RWPE2 (cell line): ENCODE measurements around the gene DNM1L.
A peak's percentile ranks its signal among the peaks of the same experiment; 100 is the strongest.
"Not testable (repeated sequence)": the region's sequence is repeated elsewhere in the genome, so short reads cannot be mapped to it uniquely, and the experiment has no call there.

Source experiments
- ATAC-seq: fragments of 200-7000 bp; cut with Tn5 transposase; 3 replicates; pipeline ENCODE4 v1.9.1; 2021; ENCODE audit warnings: low read depth
- DNase-seq: peaks from one replicate; pipeline ENCODE4 v3.0.0-alpha.2; 2020; ENCODE audit warnings: low spot score
- H3K27ac ChIP-seq: fragments of 450-650 bp; 2 replicates; pipeline ENCODE4 v1.5.1; 2017; ENCODE audit warnings: mild to moderate bottlenecking; ENCODE audit not compliant: poor library complexity, severe bottlenecking
- H3K27me3 ChIP-seq: fragments of 250-450 bp; sonication (Bioruptor Pico); 2 replicates; pipeline ENCODE4 v1.5.1; 2021; ENCODE audit warnings: mild to moderate bottlenecking, moderate library complexity; ENCODE audit not compliant: insufficient read depth, poor library complexity, severe bottlenecking
- H3K36me3 ChIP-seq: fragments of 250-450 bp; sonication (Bioruptor Pico); 2 replicates; pipeline ENCODE4 v1.5.1; 2020; ENCODE audit warnings: low read depth, mild to moderate bottlenecking, moderate library complexity
- H3K4me1 ChIP-seq: fragments of 250-450 bp; sonication (Bioruptor Pico); 2 replicates; pipeline ENCODE4 v1.5.1; 2021; ENCODE audit warnings: mild to moderate bottlenecking, moderate library complexity; ENCODE audit not compliant: insufficient read depth, poor library complexity, severe bottlenecking
- H3K4me3 ChIP-seq: fragments of 250-450 bp; sonication (Bioruptor Pico); 2 replicates; pipeline ENCODE4 v1.5.1; 2021; ENCODE audit warnings: mild to moderate bottlenecking, moderate library complexity; ENCODE audit not compliant: severe bottlenecking
- H3K9me3 ChIP-seq: fragments of 250-450 bp; sonication (Bioruptor Pico); 2 replicates; pipeline ENCODE4 v1.5.1; 2021; ENCODE audit warnings: mild to moderate bottlenecking, moderate library complexity; ENCODE audit not compliant: severe bottlenecking
- CTCF ChIP-seq: fragments of 450-650 bp; IDR thresholded peaks from one replicate; pipeline ENCODE4 v1.5.1; 2017; ENCODE audit warnings: mild to moderate bottlenecking, moderate library complexity; ENCODE audit not compliant: poor library complexity, severe bottlenecking

The DNM1L gene

GRCh38 chr12:32714772-32715171 lies 35.7 kb downstream of the DNM1L start:
- Histone ChIP-seq H3K27ac (no peak overlapping the region), H3K9me3 (no peaks in the 10 kb centered on the region), H3K27me3 (no peaks in the 10 kb centered on the region), H3K4me1 (peaks cover 16% of the 10 kb centered on the region), H3K4me3 (no peak overlapping the region), H3K36me3 (peaks cover 60% of the 10 kb centered on the region)
- DNase-seq (no peak), ATAC-seq (no peak)
- TF ChIP-seq CTCF, result no peak

DNA sequence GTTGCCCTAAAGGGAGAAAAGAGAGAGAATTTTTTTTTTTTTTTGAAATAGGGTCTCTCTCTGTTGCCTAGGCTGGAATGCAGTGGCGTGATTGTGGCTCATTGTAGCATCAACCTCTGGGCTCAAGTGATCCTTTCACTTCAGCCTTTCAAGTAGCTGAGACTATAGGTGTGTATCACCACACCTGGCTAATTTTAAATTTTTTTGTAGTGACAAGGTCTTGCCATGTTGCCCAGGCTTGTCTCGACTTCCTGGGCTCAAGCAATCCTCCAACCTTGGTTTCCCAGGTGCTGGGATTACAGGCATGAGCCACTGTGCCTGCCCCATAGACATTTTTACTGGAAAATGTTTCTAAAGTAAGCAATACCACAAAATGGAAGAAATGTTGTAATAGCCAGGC lies 39.8 kb downstream of the DNM1L start:
- H3K36me3 ChIP-seq, result peaks cover 65% of the 10 kb centered on the region
- peak overlapping the region; percentile 98 for H3K27ac ChIP-seq
- TF ChIP-seq CTCF, result no peak
- ATAC-seq, result peak; percentile 97
- H3K27me3 ChIP-seq, result no peaks in the 10 kb centered on the region
- no peak overlapping the region for H3K4me3 ChIP-seq
- H3K9me3 ChIP-seq, result no peaks in the 10 kb centered on the region
- peak; percentile 83 for DNase-seq
- peaks cover 19% of the 10 kb centered on the region for H3K4me1 ChIP-seq

- peaks cover 83% of the 10 kb centered on the region for H3K36me3 ChIP-seq
- H3K27me3 ChIP-seq, H3K4me3 ChIP-seq, H3K9me3 ChIP-seq, H3K27ac ChIP-seq, H3K4me1 ChIP-seq, DNase-seq, ATAC-seq: not testable (repeated sequence)
Measured at GRCh38 chr12:32725308-32725707, 46.2 kb downstream of the DNM1L start.

GRCh38 chr12:32726286-32726685 lies 47.2 kb downstream of the DNM1L start:
- no peaks in the 10 kb centered on the region for H3K9me3 ChIP-seq
- no peak for TF ChIP-seq CTCF
- DNase-seq, result no peak
- H3K4me1 ChIP-seq, result no peaks in the 10 kb centered on the region
- ATAC-seq, result no peak
- H3K27me3 ChIP-seq, result no peaks in the 10 kb centered on the region
- H3K27ac ChIP-seq, result no peak overlapping the region
- no peak overlapping the region for H3K4me3 ChIP-seq
- H3K36me3 ChIP-seq, result peaks cover 83% of the 10 kb centered on the region

GRCh38 chr12:32727237-32727636 lies 48.1 kb downstream of the DNM1L start:
- Histone ChIP-seq H3K4me1 (no peaks in the 10 kb centered on the region), H3K9me3 (no peaks in the 10 kb centered on the region), H3K27me3 (no peaks in the 10 kb centered on the region), H3K36me3 (peaks cover 83% of the 10 kb centered on the region), H3K4me3 (no peak overlapping the region), H3K27ac (no peak overlapping the region)
- ATAC-seq (no peak), DNase-seq (no peak)
- no peak for TF ChIP-seq CTCF
